HG03045 (cell line): ENCODE data around the gene SERPINB10.
"Not testable (repeated sequence)": the region's sequence is repeated elsewhere in the genome, so short reads cannot be mapped to it uniquely, and the experiment has no call there.

Source experiments
- ATAC-seq: cut with Tn5 transposase; IDR thresholded peaks from one replicate; pipeline ENCODE4 v1.9.1; 2021; ENCODE audit warnings: mild to moderate bottlenecking, moderate library complexity; ENCODE audit not compliant: unreplicated experiment

Gene SERPINB10

DNA sequence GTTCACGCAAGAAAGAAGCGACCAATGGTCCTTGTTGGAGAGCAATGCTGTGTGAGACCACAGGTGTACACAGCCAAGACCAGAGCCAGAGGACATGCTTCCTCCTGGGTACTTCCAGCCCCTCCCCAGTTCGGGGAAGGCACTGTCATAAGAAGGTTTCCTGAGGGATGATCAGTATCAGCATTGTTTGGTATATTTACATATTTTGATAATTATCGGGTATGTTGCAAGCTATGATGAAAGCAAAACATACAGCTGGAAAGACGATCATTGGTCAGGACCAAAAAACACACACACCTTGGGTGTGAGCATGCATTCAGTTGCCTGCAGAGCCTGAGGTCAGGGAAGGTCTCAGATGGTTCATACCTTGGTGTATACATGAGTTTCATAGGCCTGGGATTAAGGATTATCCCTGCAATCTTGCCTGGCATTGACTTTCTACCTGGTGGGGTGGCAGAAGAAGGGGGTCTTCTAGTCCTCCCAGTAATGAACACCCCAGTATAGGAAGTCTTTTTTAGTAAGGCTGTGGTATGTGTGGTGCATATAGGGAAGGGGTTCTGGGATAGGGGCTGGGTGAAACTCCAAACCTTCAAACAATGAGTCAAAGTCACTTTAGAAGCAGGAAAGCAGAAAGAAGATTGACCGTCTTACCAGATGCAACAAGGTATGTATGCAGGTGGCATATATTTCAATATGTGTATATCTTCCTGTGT is 17.4 kb upstream of the SERPINB10 start:
- no peak for ATAC-seq

DNA sequence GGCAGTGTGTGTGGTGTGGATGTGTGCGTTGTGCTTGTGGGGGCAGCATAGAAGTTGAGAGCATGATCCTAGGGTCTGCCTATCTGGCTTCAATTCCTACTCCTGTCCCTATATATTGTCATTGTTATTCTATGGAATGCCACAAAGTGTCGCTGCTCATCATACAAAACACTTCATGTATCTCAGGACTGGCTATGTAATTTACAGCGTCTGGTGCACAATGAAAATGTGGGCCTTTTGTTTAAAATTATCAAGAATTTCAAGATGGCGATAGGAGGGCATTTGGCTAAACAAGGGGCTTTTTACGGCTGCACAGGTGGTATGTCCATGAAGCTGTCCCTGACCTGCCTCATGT is 16.8 kb upstream of the SERPINB10 start:
- ATAC-seq, result no peak

DNA sequence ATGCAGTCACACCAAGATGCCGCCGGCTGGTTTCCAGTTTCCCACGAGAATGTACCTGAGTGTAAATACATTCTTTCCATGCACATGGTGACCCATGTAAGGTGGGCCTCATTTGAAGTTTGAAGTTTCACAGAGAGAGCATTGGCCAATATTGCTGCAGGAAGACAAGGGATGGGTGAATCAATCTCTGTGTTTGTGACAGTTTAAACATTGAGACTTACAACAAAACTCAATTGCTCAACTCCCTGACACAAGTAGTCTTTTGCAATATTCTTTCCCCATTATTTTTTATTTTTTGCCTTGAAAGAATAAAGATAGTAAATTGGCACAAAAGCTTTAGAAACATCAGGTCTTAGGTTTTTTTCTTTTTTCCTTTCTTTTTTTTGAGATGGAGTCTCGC is 15.2 kb upstream of the SERPINB10 start:
- ATAC-seq, result no peak

DNA sequence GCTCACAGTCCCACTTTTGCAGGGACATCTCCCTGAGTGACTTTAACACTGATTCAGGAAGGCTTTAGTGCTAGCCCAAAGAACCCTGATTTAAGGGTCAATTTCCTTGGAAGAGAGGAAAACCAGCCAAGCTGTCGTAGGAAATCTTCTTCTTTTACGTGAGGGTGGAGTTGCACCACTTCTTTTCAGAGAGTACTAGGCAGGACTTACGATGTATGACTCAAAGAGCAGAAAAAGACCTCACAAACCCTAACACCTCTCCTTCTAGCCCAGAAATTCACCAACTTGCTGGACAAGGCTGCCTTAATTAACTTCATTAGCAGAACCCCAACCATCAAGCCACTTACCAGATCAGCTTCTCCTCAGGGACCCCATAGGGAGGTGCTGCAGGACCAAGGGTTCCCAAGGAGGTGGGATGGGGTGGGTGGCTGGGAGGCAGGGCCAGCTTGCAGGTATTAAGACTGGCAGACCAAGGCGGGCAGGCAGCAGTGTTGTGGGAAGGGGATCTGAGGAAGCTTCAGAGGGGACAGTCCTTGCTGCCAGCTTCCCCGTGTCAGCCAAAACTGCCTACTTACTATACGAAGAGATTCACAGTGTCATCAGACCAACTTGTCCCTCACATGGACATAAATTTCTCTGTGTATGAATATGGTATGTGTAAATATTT is 13.5 kb upstream of the SERPINB10 start:
- no peak for ATAC-seq

DNA sequence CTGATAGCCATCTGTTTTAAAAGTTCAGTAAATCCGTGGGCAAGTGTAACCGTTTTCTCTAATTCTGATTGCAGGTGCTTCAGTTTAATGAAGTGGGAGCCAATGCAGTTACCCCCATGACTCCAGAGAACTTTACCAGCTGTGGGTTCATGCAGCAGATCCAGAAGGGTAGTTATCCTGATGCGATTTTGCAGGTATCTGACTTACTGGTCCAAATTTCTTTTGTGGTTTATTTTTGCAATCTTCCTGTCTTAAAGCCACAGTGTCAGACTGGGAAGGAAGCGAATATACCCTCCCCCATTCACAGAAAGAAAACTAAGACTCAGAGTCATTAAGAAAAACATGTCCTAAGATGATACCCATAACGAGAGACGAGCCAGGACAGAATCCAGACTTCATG is 12.6 kb upstream of the SERPINB10 start:
- ATAC-seq, result no peak

DNA sequence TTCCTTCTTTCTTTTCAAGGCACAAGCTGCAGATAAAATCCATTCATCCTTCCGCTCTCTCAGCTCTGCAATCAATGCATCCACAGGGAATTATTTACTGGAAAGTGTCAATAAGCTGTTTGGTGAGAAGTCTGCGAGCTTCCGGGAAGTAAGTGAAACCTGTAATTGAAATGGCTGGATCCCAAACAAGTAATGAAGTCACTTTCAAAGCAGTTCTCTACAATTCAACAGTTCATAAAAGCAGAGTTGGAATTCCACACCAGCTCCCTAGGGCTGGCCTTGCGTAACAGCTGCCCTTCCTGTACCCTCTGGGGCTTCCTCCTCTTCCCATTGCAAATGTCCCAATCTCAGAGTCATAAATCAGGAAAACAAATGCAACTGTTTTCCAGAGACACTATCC is 10.7 kb upstream of the SERPINB10 start:
- no peak for ATAC-seq

DNA sequence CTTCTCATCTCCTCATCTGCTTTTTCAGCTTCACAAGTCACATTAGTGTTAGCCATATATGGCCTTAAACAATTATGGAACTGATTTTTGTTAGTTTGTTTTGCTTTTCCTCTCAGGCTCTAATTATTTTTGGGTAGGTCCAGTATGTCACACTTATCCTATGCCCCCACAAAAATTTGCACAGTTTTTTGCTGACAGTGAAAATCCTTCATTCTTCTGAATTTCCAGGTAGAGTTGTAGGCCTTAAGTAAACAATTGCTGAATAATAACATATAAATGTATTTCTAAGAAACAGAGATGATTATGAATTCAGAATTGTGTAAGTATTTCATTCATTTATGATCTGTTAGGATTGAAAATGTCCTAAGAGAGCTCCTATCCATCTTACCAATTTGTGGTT is 8.6 kb upstream of the SERPINB10 start:
- ATAC-seq, result no peak

DNA sequence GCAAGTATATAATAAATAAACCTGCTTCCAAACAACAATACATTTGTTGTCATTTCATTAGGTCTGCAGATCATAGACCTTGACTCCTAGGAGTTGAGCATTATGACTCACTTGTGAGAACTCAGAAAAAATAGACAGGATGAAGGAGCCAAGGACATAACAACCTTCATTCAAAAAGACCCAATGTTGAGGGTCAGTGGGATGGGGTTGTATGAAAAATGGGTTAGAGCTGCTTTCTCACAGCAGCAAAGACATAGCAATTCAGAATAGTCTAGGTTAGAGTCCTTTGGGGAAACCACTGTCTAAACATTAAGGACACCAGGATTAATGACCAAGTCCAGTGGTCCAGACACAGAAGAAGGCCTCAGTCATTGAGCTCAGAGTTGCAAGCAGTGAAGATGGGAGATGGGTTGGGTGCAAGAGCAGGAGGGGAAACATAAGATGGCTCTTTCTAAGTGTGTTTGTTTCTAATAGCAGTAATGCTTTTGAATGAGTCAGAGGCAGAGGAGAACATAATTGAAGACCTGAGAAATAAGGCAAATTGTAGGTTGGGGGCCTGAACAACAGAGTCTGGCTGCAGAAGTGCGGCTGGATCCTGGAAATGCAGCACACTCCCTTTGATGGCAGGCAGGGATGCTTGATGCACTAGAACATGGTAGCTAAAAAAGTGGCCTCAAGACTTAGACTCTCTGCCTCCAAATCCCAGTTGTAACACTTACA is 3.7 kb upstream of the SERPINB10 start:
- ATAC-seq, result no peak

DNA sequence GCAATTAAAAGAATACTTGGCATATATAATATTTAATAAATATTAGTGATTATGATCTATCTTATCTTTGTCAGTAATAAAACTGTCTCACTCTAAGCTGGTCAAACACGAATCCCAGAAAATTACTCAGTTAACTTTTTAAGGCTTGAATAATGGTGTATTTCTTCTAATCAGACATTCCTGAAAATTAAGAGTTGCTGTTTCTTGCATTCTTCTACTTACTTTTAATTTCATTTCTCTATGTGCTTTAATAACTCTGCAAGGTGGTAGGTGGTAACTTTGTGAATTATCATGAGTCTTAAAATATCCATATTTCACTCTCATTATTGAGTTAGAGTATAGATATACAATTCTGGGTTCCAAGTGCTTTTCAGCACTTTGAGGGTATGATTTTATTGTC is 3.1 kb upstream of the SERPINB10 start:
- no peak for ATAC-seq

DNA sequence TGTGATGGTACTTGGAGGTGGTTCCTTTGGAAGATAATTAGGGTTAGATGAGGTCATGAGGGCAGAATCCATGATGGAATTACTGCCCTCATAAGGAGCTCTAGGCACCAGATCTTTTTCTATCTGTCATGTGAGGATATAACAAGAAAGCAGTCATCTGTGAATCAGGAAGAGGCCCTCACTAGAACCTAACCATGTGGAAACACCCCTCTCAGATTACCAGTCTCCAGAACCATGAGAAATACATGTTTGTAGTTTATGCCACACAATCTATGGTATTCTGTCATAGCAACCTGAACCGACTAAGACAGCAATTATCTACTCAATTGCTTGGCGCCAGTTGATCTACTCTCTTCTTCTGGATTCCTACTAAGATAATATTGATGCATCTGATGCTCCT is 2.4 kb upstream of the SERPINB10 start:
- ATAC-seq, result no peak

DNA sequence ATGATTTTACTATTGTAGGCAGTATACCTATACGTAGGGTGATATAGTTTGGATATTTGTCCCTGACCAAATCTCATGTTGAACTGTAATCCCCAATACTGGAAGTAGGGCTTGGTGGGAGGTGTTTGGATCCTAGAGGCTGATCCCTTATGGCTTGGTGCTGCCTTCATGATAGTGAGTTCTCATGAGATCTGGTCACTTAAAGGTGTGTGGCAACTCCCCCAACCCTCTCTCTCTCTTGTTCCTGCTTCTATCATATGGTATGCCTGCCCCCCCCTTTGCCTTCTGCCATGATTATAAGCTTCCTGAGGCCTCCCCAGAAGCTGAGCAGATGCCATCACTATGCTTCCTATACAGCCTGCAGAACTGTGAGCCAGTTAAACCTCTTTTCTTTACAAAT is 1.7 kb upstream of the SERPINB10 start:
- ATAC-seq, result no peak

DNA sequence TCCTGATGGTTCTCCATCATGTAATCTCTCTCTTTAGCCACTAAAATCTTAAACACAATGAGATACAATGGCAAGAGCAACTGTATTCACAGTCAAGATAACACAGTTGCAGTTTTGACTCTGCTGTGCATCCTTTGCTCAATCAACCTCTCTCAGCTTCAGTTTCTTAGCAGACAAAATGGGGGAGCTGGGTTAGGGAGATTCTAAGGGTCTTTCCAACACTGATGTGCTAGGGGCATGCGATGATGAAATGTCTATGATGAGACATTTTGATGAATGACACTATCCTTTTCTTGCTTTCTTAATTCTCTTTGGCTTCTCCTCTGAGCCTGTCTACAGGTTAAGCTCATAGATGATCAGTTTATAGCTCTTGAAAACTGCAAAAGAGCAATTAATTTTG is 1.1 kb downstream of the SERPINB10 start:
- ATAC-seq, result no peak

DNA sequence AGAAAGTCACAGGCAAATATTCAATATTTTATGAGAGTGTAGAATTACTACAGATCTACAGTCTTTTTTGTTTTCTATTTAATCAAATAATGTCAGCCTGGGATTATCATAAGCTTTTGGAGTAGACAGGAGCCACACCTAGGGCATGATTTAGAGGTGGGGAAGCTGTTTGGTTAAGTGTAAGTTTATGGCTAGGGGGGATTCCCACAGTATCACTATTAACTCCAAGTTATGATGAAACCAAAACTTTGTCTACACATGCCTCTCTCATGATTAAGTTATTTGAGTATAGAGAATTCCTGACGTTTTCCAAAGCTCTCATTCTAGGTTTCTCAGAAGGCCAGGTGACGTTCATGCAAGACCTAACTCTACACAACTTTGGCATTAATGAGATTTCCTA is 2.1 kb downstream of the SERPINB10 start:
- peak; percentile 75 for ATAC-seq

DNA sequence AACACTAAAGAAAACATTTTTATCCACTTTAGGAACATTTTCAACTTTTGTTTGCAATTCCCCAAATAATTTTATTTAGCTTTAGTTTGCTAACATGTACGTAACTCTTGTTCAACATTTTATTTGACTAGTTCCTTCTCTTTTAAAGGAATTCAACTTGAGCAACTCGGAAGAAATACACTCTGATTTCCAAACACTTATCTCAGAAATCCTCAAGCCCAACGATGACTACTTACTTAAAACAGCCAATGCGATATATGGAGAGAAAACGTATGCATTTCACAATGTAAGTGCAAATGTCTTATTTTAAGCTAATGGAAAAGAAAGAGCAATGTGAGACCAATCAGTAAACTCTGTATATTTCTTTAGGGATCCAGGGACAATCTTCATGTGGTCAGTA is 10.1 kb downstream of the SERPINB10 start:
- no peak for ATAC-seq

DNA sequence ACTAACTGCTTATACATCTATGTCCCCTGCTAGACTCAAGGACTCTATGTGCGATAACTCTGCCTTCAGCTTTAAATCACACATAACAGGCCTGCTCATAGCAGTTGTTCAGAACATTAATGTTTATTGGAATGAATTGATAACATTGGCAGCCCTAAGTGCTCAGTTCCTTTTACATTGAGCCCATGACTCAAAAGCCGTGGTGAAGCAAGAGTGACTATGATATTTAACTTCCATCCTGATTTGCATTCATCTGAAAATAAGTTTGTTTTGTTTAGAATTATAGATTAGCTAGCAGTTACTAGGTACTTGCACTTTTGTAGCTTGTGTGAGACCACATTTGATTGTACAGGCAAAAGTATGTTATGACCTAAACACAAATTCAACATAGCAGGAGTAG is 14.3 kb downstream of the SERPINB10 start:
- ATAC-seq, result no peak

DNA sequence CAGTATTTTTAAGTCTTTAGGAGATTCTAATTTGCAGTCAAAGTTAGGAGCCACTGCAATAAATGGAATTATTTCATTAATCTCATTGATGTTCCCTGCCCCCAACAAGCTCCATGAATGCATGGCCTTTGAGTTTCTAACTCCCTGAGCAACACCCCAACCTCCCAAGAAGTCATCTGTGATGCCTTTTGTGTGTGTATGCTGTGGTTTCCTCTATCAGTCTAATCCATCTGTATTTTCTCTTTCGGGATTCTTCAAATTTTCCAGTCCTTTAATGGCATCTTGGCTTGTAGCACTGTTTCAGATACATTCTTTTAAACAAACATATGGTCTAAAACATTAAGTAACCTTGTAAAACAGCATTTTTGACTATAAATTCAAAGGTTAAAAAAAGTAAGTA is 16.8 kb downstream of the SERPINB10 start:
- ATAC-seq, result no peak

DNA sequence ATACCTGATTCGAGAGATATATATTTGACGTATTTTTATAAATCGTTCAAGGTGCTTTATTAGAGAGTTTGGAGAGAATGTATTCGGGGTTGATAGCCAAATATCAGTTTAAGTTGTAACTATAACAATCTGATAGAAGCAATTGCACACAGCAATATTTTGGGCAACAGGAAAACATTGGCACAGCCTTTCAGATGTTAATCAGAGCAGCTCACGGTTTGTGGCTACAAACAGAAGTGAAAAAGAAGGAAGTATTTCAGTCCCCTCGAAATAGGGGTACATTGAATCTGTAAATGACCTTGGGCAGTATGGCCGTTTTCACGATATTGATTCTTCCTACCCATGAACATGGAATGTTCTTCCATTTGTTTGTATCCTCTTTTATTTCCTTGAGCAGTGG is 20.6 kb downstream of the SERPINB10 start:
- no peak for ATAC-seq

DNA sequence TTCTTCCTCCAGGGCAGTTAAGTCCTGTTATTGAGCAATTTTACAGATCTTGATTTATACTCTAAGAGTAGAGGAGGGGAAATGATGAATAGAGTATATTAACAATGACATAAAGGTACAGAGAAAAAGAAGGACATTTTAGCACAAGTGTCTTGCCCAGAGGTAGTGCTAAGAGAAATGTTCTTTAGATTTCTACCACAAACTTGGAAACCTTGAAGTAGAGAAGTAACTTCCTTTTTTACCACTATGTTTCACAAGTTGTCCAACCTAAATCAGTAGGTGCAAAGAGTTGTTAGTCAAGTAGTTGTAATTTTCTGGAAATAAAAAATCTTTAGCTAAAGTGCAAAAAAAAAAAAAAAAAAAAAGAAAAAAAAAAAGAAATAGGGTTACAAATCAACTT is 21.6 kb downstream of the SERPINB10 start:
- not testable (repeated sequence) for ATAC-seq

DNA sequence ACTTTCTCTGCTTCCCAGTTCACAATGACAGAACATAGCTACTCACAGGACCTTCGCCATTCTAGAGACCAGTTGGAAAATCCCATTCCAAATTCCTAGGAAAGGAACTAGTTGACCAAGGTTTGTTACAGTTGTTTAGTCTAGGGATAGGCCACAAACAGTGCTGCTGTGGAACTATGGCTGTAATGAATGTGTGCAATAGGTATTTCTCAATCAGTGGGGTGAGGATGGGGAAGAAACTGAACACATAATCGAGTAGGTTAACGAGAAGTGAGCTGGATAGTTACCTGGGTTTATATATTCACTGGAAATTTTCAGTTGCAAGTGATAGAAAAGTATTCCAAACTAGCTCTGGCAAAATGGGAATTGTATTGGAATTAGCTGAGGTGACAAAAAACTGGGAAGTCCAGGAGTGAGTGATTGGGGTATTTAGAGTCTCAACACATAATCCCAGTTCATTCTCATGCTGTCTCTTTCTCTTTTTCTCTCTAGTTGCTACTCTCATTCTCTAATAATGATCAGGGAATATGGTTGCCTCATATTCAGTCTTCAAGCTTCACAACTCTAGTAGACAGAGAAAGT is 23.1 kb downstream of the SERPINB10 start:
- no peak for ATAC-seq

DNA sequence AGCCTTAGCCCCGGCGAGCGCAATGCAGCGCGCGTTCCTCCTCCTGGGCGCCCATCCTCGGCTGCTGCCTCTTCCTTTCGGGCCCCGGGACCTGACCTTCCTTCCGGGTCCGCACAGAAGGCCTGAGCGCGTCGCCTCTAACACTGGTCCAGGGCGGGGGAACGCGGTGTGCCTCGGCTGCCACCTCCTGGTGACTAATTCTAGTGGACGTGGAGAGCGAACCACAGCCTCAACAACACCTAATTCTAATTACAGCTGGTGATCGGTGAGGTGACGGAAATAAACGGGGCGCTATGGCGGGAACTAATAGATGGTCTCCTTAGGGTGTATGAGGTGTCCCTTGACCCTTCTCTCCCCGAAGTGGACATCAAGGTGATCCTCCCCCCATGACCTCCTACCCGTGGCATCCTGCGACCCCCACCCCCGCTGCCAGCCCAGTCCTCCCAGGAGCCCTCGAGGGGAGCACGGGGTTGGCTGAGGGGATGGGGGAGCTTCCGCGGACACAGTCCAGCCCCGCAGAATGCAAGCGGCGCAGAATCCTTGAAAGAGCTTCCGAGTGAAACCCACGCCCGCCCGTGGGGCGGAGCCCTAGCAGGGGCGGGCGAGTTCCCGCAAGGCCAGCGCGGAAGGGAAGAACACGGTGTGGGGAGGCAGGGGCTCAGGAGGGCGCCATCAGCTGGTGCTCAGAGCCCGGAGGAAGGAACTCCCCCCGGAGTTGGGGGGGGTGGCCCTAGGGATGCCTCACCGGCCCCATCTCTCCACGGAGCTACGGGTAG is 28.6 kb downstream of the SERPINB10 start:
- ATAC-seq, result peak; percentile 97

DNA sequence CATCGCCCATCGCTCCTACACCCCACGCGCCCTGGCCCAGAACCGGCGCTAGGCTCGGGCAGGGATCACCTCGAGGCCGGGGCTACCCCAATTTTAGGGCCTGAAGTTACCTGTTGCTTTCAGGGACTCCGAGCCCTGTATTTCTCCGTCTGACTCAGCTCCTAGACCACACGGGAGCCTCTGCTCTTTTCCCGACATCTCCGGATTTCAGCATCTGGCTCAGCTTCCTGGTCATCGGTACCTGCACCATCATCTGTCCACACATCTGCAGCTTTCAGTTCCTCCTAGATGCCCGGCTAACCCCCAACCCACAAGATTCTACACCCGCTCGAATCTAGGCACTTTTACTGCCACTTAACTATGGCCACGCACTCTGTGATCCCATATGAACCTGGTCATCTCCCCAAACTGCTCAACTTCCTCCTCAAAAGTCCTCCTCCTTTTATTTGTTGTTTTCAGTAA is 29.2 kb downstream of the SERPINB10 start:
- ATAC-seq, result peak; percentile 37
